PC-9 (cell line): ENCODE measurements around the gene TDRKH. TPM values are rescaled to one million over a fixed set of nuclear protein-coding genes. Genes with fewer than 3 reads are reported as not detected.

ENCODE experiments used
- BruUV-seq: library from RNA; stranded (reverse); fragments of 400-500 nt; replicated peaks from 2 replicates; lab custom pipeline; 2021; lab: Mats Ljungman, UMichigan
- CTCF ChIA-PET: fragments of 300-600 bp; sonication (Branson Sonifier 250); formaldehyde crosslinking; loops from one replicate; lab custom pipeline; 2022; ENCODE audit warnings: antibody characterized with exemption; lab: Charles Lee
- POLR2A ChIA-PET: fragments of 300-600 bp; sonication (Branson Sonifier 250); formaldehyde crosslinking; loops from one replicate; lab custom pipeline; 2022; ENCODE audit warnings: antibody characterized with exemption; ENCODE audit not compliant: unreplicated experiment; lab: Charles Lee
- DNase-seq, 2 experiments: peaks; one replicate each; pipeline versions ENCODE4 v3.0.0 to v3.0.0-alpha.2; 2015 to 2022; ENCODE audit warnings: mixed read lengths in 1 of 2
- H2AFZ ChIP-seq: fragments of 200-600 bp; sonication (generic); 2 replicates; pipeline ENCODE4 v1.8.1; 2017; ENCODE audit warnings: antibody characterized with exemption
- H3F3A ChIP-seq: fragments of 200-600 bp; sonication (generic); 2 replicates; pipeline ENCODE4 v1.8.1; 2017; ENCODE audit warnings: antibody characterized with exemption, mild to moderate bottlenecking, low read depth; ENCODE audit not compliant: insufficient read depth
- H3K27ac ChIP-seq: fragments of 200-600 bp; sonication (generic); 2 replicates; pipeline ENCODE4 v1.6.1; 2016; ENCODE audit warnings: mixed run types
- H3K27me3 ChIP-seq: fragments of 200-600 bp; sonication (generic); 2 replicates; pipeline ENCODE4 v1.6.1; 2016; ENCODE audit warnings: low read depth, mixed run types; ENCODE audit not compliant: insufficient read depth
- H3K36me3 ChIP-seq: fragments of 200-600 bp; sonication (generic); 2 replicates; pipeline ENCODE4 v1.6.1; 2016; ENCODE audit warnings: low read depth, mixed run types
- H3K4me1 ChIP-seq: fragments of 200-600 bp; sonication (generic); replicated peaks from 2 replicates; pipeline ENCODE4 v1.6.1; 2016; ENCODE audit warnings: mixed run types; ENCODE audit not compliant: insufficient read depth
- H3K4me2 ChIP-seq: fragments of 200-600 bp; sonication (generic); 2 replicates; pipeline ENCODE4 v1.6.1; 2017; ENCODE audit warnings: mixed run types
- H3K4me3 ChIP-seq: fragments of 200-600 bp; sonication (generic); 2 replicates; pipeline ENCODE4 v1.6.1; 2016; ENCODE audit warnings: mixed run types
- H3K79me2 ChIP-seq: fragments of 200-600 bp; sonication (generic); 2 replicates; pipeline ENCODE4 v1.6.1; 2017; ENCODE audit warnings: low read depth, mixed run types
- H3K9me2 ChIP-seq: fragments of 200-600 bp; sonication (generic); 2 replicates; pipeline ENCODE4 v1.8.1; 2017; ENCODE audit warnings: mild to moderate bottlenecking; ENCODE audit not compliant: insufficient read depth
- H3K9me3 ChIP-seq: fragments of 200-600 bp; sonication (generic); 2 replicates; pipeline ENCODE4 v1.8.1; 2016; ENCODE audit warnings: low read depth; ENCODE audit not compliant: insufficient read depth
- H4K20me1 ChIP-seq: fragments of 200-600 bp; sonication (generic); 2 replicates; pipeline ENCODE4 v1.8.1; 2017; ENCODE audit not compliant: insufficient read depth
- CTCF ChIP-seq: fragments of 200-600 bp; sonication (generic); conservative IDR thresholded peaks from 2 replicates; pipeline ENCODE4 v1.6.1; 2017; ENCODE audit warnings: mixed run types, antibody characterized with exemption, mild to moderate bottlenecking, moderate library complexity
- EZH2 ChIP-seq: fragments of 200-600 bp; sonication (generic); IDR thresholded peaks from 2 replicates; pipeline ENCODE4 v1.8.0; 2017; ENCODE audit warnings: antibody characterized with exemption, low read depth
- intact Hi-C: fragments of 100-400 bp; cut with micrococcal nuclease; formaldehyde crosslinking; loops from one replicate; pipeline ENCODE4 v1.10.0; 2022; ENCODE audit not compliant: unreplicated experiment
- total RNA-seq: library from RNA; stranded (reverse); gene quantifications from 2 replicates; pipeline ENCODE4 v1.2.3, GENCODE V29; 2021

Gene TDRKH
- total RNA-seq, 1 experiment from 2014 or later, result 17.3 TPM

GRCh38 chr1:151790940-151791651 lies 796 bp upstream of the TDRKH start:
- peak in 1 of 2 experiments; percentile 9 for DNase-seq
- intact Hi-C loops, result no loop called here
- H3K9me2 ChIP-seq, result no peaks in the 10 kb centered on the region

GRCh38 chr1:151787689-151788088 lies 2.6 kb downstream of the TDRKH start:
- DNase-seq, result no peak
- Histone ChIP-seq H3F3A (peaks cover 4% of the 10 kb centered on the region; the same call in 1 of the 2 replicates), H3K4me2 (no peak overlapping the region), H3K79me2 (0 out of 2 replicates have a peak, but pooled peaks cover 9% of the 10 kb centered on the region), H2AFZ (no peak overlapping the region), H3K9me3 (no peaks in the 10 kb centered on the region), H3K4me1 (peaks cover 17% of the 10 kb centered on the region), H3K27ac (no peak overlapping the region), H3K9me2 (no peaks in the 10 kb centered on the region), H3K27me3 (no peaks in the 10 kb centered on the region), H4K20me1 (no peaks in the 10 kb centered on the region), H3K36me3 (no peaks in the 10 kb centered on the region), H3K4me3 (no peak overlapping the region)
- intact Hi-C loops, result no loop called here
- ChIA-PET CTCF (no interaction called here), POLR2A (interaction anchor here (0.7 kb wide), 1 partner anchor 242 kb away, joined by 3 read pairs; no protein-coding TSS in a partner anchor)
- no TSS peak for BruUV-seq
- TF ChIP-seq EZH2 (no peak), CTCF (no peak)

More at GRCh38 chr1:151790940-151791651, 796 bp upstream of the TDRKH start:
- H3K4me1 ChIP-seq, result peaks cover 17% of the 10 kb centered on the region
- no peaks in the 10 kb centered on the region for H3K9me3 ChIP-seq
- TF ChIP-seq EZH2, result no peak
- TF ChIP-seq CTCF, result no peak
- H3K27me3 ChIP-seq, result no peaks in the 10 kb centered on the region
- ChIA-PET POLR2A (interaction anchor here (0.5 kb wide), 1 partner anchor 1818 kb away, joined by 7 read pairs; no protein-coding TSS in a partner anchor), CTCF (no interaction called here)
- BruUV-seq, result TSS peak; percentile 39
- H3K4me2 ChIP-seq, result peak overlapping the region; percentile 92
- H3F3A ChIP-seq, result peaks cover 4% of the 10 kb centered on the region; the same call in 1 of the 2 replicates
- peak overlapping the region; percentile 100 for H2AFZ ChIP-seq
- H3K27ac ChIP-seq, result 0 out of 2 replicates have a peak overlapping the region, but pooled peaks have one; percentile 13
- H3K36me3 ChIP-seq, result no peaks in the 10 kb centered on the region
- H3K4me3 ChIP-seq, result peak overlapping the region; percentile 78
- H3K79me2 ChIP-seq, result 0 out of 2 replicates have a peak, but pooled peaks cover 10% of the 10 kb centered on the region
- H4K20me1 ChIP-seq, result no peaks in the 10 kb centered on the region

GRCh38 chr1:151783796-151784195 lies 6.5 kb downstream of the TDRKH start:
- intact Hi-C loops, result no loop called here
- TF ChIP-seq EZH2, result no peak
- Histone ChIP-seq H3K9me2 (no peaks in the 10 kb centered on the region), H3K36me3 (peaks cover 4% of the 10 kb centered on the region; the same call in 1 of the 2 replicates), H3K4me1 (no peaks in the 10 kb centered on the region), H2AFZ (no peak overlapping the region), H3K27me3 (no peaks in the 10 kb centered on the region), H4K20me1 (no peaks in the 10 kb centered on the region), H3K79me2 (no peaks in the 10 kb centered on the region), H3K4me3 (no peak overlapping the region), H3K27ac (no peak overlapping the region), H3K4me2 (no peak overlapping the region), H3F3A (no peaks in the 10 kb centered on the region), H3K9me3 (no peaks in the 10 kb centered on the region)
- POLR2A ChIA-PET, result no interaction called here
- no TSS peak for BruUV-seq
- CTCF ChIA-PET, result no interaction called here
- DNase-seq, result no peak
